Endothelial cell of umbilical vein (primary cell): ENCODE results near the gene TMC3. TPM values are rescaled to one million over a fixed set of nuclear protein-coding genes. Genes with fewer than 3 reads are reported as not detected.

Experiments used
- BruUV-seq: library from RNA; stranded (reverse); fragments of 400-500 nt; replicated peaks from 2 replicates; lab custom pipeline; 2021; lab: Mats Ljungman, UMichigan
- CTCF ChIA-PET: fragments of 300-600, 350-600 bp; sonication (Branson Sonifier 250); formaldehyde crosslinking; loops from one replicate; lab custom pipeline; 2021; ENCODE audit warnings: antibody characterized with exemption, inconsistent platforms; lab: Charles Lee
- POLR2A ChIA-PET: fragments of 300-600, 350-600 bp; sonication (Branson Sonifier 250); formaldehyde crosslinking; loops from one replicate; lab custom pipeline; 2021; ENCODE audit warnings: antibody characterized with exemption, inconsistent platforms; lab: Charles Lee
- DNase-seq: peaks from one replicate; pipeline ENCODE4 v3.0.0-alpha.2; 2011; ENCODE audit warnings: low read depth, low spot score
- FAIRE-seq: peaks from 2 replicates; lab custom pipeline; 2011; peaks lifted over from hg19 to GRCh38; lab: Jason Lieb, UNC
- H2AFZ ChIP-seq: 2 replicates; pipeline ENCODE4 v1.6.0; 2012; ENCODE audit warnings: low read depth, low read length, control low read depth, inconsistent platforms
- H3K27ac ChIP-seq: 2 replicates; pipeline ENCODE4 v1.5.1; 2011; ENCODE audit warnings: low read depth, mild to moderate bottlenecking, control low read depth, low read length, moderate library complexity; ENCODE audit not compliant: insufficient read depth
- H3K27me3 ChIP-seq, 2 experiments: 2 replicates each; pipeline versions ENCODE4 v1.6.0 to v1.6.1; 2011; ENCODE audit warnings: low read length in 2 of 2, mixed read lengths in 1 of 2; ENCODE audit not compliant: control insufficient read depth in 2 of 2, insufficient read depth in 2 of 2
- H3K36me3 ChIP-seq, 2 experiments: 2 replicates in 1 of 2; 3 replicates in 1 of 2; pipeline ENCODE4 v1.5.1; 2011; ENCODE audit warnings: low read length in 2 of 2, mild to moderate bottlenecking in 1 of 2, moderate library complexity in 1 of 2; ENCODE audit not compliant: control insufficient read depth in 2 of 2, insufficient read depth in 2 of 2; ENCODE audit errors: extremely low read depth in 1 of 2
- H3K4me1 ChIP-seq: 3 replicates; pipeline ENCODE4 v1.5.1; 2011; ENCODE audit warnings: mild to moderate bottlenecking, low read length; ENCODE audit not compliant: control insufficient read depth, insufficient read depth; ENCODE audit errors: extremely low read depth
- H3K4me2 ChIP-seq: 2 replicates; pipeline ENCODE4 v1.6.1; 2011; ENCODE audit warnings: low read length, control low read depth, mixed read lengths; ENCODE audit not compliant: insufficient read depth
- H3K4me3 ChIP-seq, 3 experiments: fragments of 200-600 bp in 1 of 3; sonication (generic), shearing (Covaris generic) in 1 of 3; replicated peaks in 1 of 3; 2 replicates each; pipeline ENCODE4 v1.5.1; 2011 to 2016; ENCODE audit warnings: control low read depth in 3 of 3, low read length in 3 of 3, mild to moderate bottlenecking in 2 of 3, inconsistent platforms in 1 of 3, low read depth in 1 of 3, moderate library complexity in 1 of 3; ENCODE audit not compliant: insufficient read depth in 1 of 3
- H3K79me2 ChIP-seq: 2 replicates; pipeline ENCODE4 v1.6.0; 2012; ENCODE audit warnings: low read length, inconsistent platforms; ENCODE audit not compliant: control insufficient read depth, insufficient read depth
- H3K9ac ChIP-seq: replicated peaks from 2 replicates; pipeline ENCODE3; 2011; ENCODE audit warnings: low read length, control low read depth; ENCODE audit not compliant: insufficient read depth; ENCODE audit errors: extremely low read depth
- H3K9me1 ChIP-seq: replicated peaks from 3 replicates; pipeline ENCODE4 v1.6.0; 2011; ENCODE audit warnings: mild to moderate bottlenecking, low read length; ENCODE audit not compliant: control insufficient read depth, insufficient read depth; ENCODE audit errors: extremely low read depth
- H3K9me3 ChIP-seq: replicated peaks from 2 replicates; pipeline ENCODE4 v1.5.1; 2012; ENCODE audit warnings: low read length, inconsistent platforms; ENCODE audit not compliant: control insufficient read depth, insufficient read depth
- H4K20me1 ChIP-seq: replicated peaks from 2 replicates; pipeline ENCODE3; 2011; ENCODE audit warnings: mild to moderate bottlenecking, low read length; ENCODE audit not compliant: control insufficient read depth, insufficient read depth; ENCODE audit errors: extremely low read depth
- EZH2 ChIP-seq: IDR thresholded peaks from 2 replicates; pipeline ENCODE4 v1.6.1; 2012; ENCODE audit warnings: borderline replicate concordance, low read depth, mild to moderate bottlenecking, moderate library complexity, low read length, inconsistent platforms; ENCODE audit not compliant: severe bottlenecking
- FOS ChIP-seq: IDR thresholded peaks from 2 replicates; pipeline ENCODE4 v1.6.1; 2011; ENCODE audit warnings: mild to moderate bottlenecking, low read length, moderate library complexity, borderline replicate concordance; ENCODE audit not compliant: insufficient read depth
- GATA2 ChIP-seq: IDR thresholded peaks from 2 replicates; pipeline ENCODE4 v1.7.0; 2011; ENCODE audit warnings: low read depth, mild to moderate bottlenecking, moderate library complexity, mixed read lengths, low read length; ENCODE audit not compliant: insufficient read length, insufficient read depth
- JUN ChIP-seq: IDR thresholded peaks from 2 replicates; pipeline ENCODE4 v1.6.1; 2011; ENCODE audit warnings: borderline replicate concordance, low read depth; ENCODE audit not compliant: insufficient read length, insufficient read depth
- MAX ChIP-seq: IDR thresholded peaks from 2 replicates; pipeline ENCODE4 v1.6.1; 2011; ENCODE audit not compliant: insufficient read depth, insufficient read length
- MYC ChIP-seq: IDR thresholded peaks from one replicate; pipeline ENCODE4 v1.6.1; 2011; ENCODE audit warnings: mild to moderate bottlenecking, low read depth, low read length
- POLR2A ChIP-seq: IDR thresholded peaks from 2 replicates; pipeline ENCODE4 v1.6.1; 2012; ENCODE audit warnings: low read depth, mild to moderate bottlenecking, control low read depth, low read length
- POLR2AphosphoS5 ChIP-seq: IDR thresholded peaks from 2 replicates; pipeline ENCODE4 v1.6.1; 2012; ENCODE audit warnings: low read depth, mild to moderate bottlenecking, control low read depth, low read length, moderate library complexity; ENCODE audit not compliant: insufficient read depth
- dilution Hi-C: fragments of 300-500 bp; cut with MboI; formaldehyde crosslinking; loops from one replicate; pipeline ENCODE4 v1.15.0; 2019; ENCODE audit warnings: low sequenced_read_pairs; ENCODE audit not compliant: extremely low pct_ligation_motif_present
- intact Hi-C: fragments of 100-400 bp; cut with micrococcal nuclease; formaldehyde crosslinking; loops from one replicate; pipeline ENCODE4 v1.10.0; 2022
- polyA plus RNA-seq, 4 experiments: library from polyadenylated mRNA; depleted of rRNA in 3 of 4; stranded (reverse) in 3 of 4; unstranded in 1 of 4; fragments of >200 nt; gene quantifications; 2 replicates each; pipeline versions ENCODE4 v1.2.1 to v1.2.3, GENCODE V29; 2011 to 2012; ENCODE audit warnings: missing spikeins in 1 of 4
- total RNA-seq: library from RNA; stranded (reverse); gene quantifications from 2 replicates; pipeline ENCODE4 v1.2.3, GENCODE V29; 2021
- TF ChIP-seq, protein P1 (sequence below), 2 donors: IDR thresholded peaks; 1 replicate in 1 of 2; 2 replicates in 1 of 2; pipeline ENCODE4 v1.5.1; 2011; ENCODE audit warnings: low read length in 2 of 2, mild to moderate bottlenecking in 2 of 2, moderate library complexity in 2 of 2, control low read depth in 1 of 2, inconsistent platforms in 1 of 2, low read depth in 1 of 2; ENCODE audit not compliant: insufficient read depth in 1 of 2; ENCODE audit errors: extremely low read depth in 1 of 2

Gene TMC3
- total and polyA plus RNA-seq, 2 donors (not counting 3 experiments of a cell fraction or from before 2014, with no cell fraction given), result not detected

- Histone ChIP-seq H3K9me1 (no peaks in the 10 kb centered on the region), H3K9me3 (no peaks in the 10 kb centered on the region), H3K79me2 (no peaks in the 10 kb centered on the region), H2AFZ (no peak overlapping the region), H3K36me3 (no peaks in the 10 kb centered on the region), H3K9ac (no peak overlapping the region), H3K4me3 (no peak overlapping the region), H3K27me3 (peaks cover 3 to 5% of the 10 kb centered on the region in 2 experiments), H3K4me1 (peaks cover 4% of the 10 kb centered on the region), H4K20me1 (no peaks in the 10 kb centered on the region), H3K27ac (no peak overlapping the region), H3K4me2 (no peak overlapping the region)
- DNase-seq (no peak), FAIRE-seq (no peak)
- no peak for TF ChIP-seq GATA2
- no peak for TF ChIP-seq MAX
- dilution Hi-C loops, result no loop called here
- POLR2A ChIA-PET, result no interaction called here
- no TSS peak for BruUV-seq
- intact Hi-C loops, result no loop called here
- CTCF ChIA-PET, result interaction anchor here (1.0 to 1.7 kb wide), 4 partner anchors 10 to 179 kb away, joined by 3 to 6 read pairs (median 4); no protein-coding TSS in a partner anchor
These were observed 39.1 kb downstream of the TMC3 start for GRCh38 chr15:81334768-81335435.

GRCh38 chr15:81333363-81333762, 40.6 kb downstream of the TMC3 start:
- intact Hi-C loops (no loop called here), dilution Hi-C loops (no loop called here)
- DNase-seq, result no peak
- peaks cover under 1% of the 10 kb centered on the region for H3K4me1 ChIP-seq
- CTCF ChIA-PET, result no interaction called here
- no peaks in the 10 kb centered on the region for H3K79me2 ChIP-seq
- no peak overlapping the region for H3K4me3 ChIP-seq
- BruUV-seq, result no TSS peak
- peaks cover 0 to 2% of the 10 kb centered on the region in 2 experiments for H3K27me3 ChIP-seq
- no peaks in the 10 kb centered on the region for H4K20me1 ChIP-seq
- no peak overlapping the region for H3K9ac ChIP-seq
- TF ChIP-seq GATA2 (no peak), POLR2A (no peak), MAX (no peak), JUN (no peak), MYC (no peak), EZH2 (no peak), POLR2AphosphoS5 (no peak), FOS (no peak)
- TF ChIP-seq, protein P1, sequence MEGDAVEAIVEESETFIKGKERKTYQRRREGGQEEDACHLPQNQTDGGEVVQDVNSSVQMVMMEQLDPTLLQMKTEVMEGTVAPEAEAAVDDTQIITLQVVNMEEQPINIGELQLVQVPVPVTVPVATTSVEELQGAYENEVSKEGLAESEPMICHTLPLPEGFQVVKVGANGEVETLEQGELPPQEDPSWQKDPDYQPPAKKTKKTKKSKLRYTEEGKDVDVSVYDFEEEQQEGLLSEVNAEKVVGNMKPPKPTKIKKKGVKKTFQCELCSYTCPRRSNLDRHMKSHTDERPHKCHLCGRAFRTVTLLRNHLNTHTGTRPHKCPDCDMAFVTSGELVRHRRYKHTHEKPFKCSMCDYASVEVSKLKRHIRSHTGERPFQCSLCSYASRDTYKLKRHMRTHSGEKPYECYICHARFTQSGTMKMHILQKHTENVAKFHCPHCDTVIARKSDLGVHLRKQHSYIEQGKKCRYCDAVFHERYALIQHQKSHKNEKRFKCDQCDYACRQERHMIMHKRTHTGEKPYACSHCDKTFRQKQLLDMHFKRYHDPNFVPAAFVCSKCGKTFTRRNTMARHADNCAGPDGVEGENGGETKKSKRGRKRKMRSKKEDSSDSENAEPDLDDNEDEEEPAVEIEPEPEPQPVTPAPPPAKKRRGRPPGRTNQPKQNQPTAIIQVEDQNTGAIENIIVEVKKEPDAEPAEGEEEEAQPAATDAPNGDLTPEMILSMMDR (IDR thresholded peaks at IDR 0.05; ENCODE audit: extremely low read depth in 1 of 2, insufficient read depth in 1 of 2, low read depth in 1 of 2, low read length in 2 of 2), result no peak
- H3K9me3 ChIP-seq, result no peaks in the 10 kb centered on the region
- H3K4me2 ChIP-seq, result no peak overlapping the region
- H3K36me3 ChIP-seq, result no peaks in the 10 kb centered on the region
- H3K27ac ChIP-seq, result no peak overlapping the region
- no peak for FAIRE-seq
- no peak overlapping the region for H2AFZ ChIP-seq
- POLR2A ChIA-PET, result no interaction called here
- H3K9me1 ChIP-seq, result no peaks in the 10 kb centered on the region
